Neural cell (in vitro differentiated cells): ENCODE results near the gene NAT9.

Experiments used
- CTCF ChIP-seq: fragments of 450-650 bp; IDR thresholded peaks from 2 replicates; pipeline ENCODE4 v1.5.1; 2014; ENCODE audit warnings: antibody characterized with exemption, mild to moderate bottlenecking, moderate library complexity; ENCODE audit not compliant: poor library complexity, severe bottlenecking
- EP300 ChIP-seq: fragments of 450-650 bp; conservative IDR thresholded peaks from 2 replicates; pipeline ENCODE4 v1.6.1; 2014; ENCODE audit warnings: antibody characterized with exemption, mild to moderate bottlenecking, moderate library complexity; ENCODE audit not compliant: poor library complexity, severe bottlenecking
- RAD21 ChIP-seq: fragments of 450-650 bp; conservative IDR thresholded peaks from 2 replicates; pipeline ENCODE4 v1.6.1; 2014; ENCODE audit warnings: antibody characterized with exemption, mild to moderate bottlenecking, moderate library complexity

GRCh38 chr17:74742153-74742515 is 34.0 kb downstream of the NAT9 start:
- TF ChIP-seq EP300 (no peak), CTCF (no peak), RAD21 (no peak)
